Hepatocyte (in vitro differentiated cells): ENCODE results near the gene CHRNB4. TPM values are rescaled to one million over a fixed set of nuclear protein-coding genes. Genes with fewer than 3 reads are reported as not detected.

Source experiments
- DNase-seq: peaks from one replicate; pipeline ENCODE4 v3.0.0-alpha.2; 2016; ENCODE audit warnings: low spot score
- H2AFZ ChIP-seq: fragments of 200-600 bp; sonication (generic); 2 replicates; pipeline ENCODE4 v1.6.0; 2016; ENCODE audit warnings: antibody characterized with exemption, mild to moderate bottlenecking
- H3K27ac ChIP-seq: fragments of 200-600 bp; sonication (generic); 2 replicates; pipeline ENCODE4 v1.5.1; 2016; ENCODE audit warnings: mild to moderate bottlenecking
- H3K27me3 ChIP-seq: fragments of 200-600 bp; sonication (generic); 2 replicates; pipeline ENCODE4 v1.6.1; 2016
- H3K36me3 ChIP-seq: fragments of 200-600 bp; sonication (generic); replicated peaks from 2 replicates; pipeline ENCODE4 v1.5.1; 2016; ENCODE audit warnings: low read depth; ENCODE audit not compliant: insufficient read depth
- H3K4me1 ChIP-seq: fragments of 200-600 bp; sonication (generic); 2 replicates; pipeline ENCODE4 v1.5.1; 2016; ENCODE audit warnings: mild to moderate bottlenecking, moderate library complexity; ENCODE audit not compliant: insufficient read depth
- H3K4me2 ChIP-seq: fragments of 200-600 bp; sonication (generic); 2 replicates; pipeline ENCODE4 v1.6.0; 2016
- H3K4me3 ChIP-seq: fragments of 200-600 bp; sonication (generic); 2 replicates; pipeline ENCODE4 v1.5.1; 2016; ENCODE audit warnings: mild to moderate bottlenecking
- H3K79me2 ChIP-seq: fragments of 200-600 bp; sonication (generic); 2 replicates; pipeline ENCODE4 v1.6.0; 2017; ENCODE audit warnings: mild to moderate bottlenecking
- H3K9me2 ChIP-seq: fragments of 200-600 bp; sonication (generic); replicated peaks from 2 replicates; pipeline ENCODE4 v1.6.0; 2017; ENCODE audit warnings: mild to moderate bottlenecking; ENCODE audit not compliant: insufficient read depth
- H3K9me3 ChIP-seq: fragments of 200-600 bp; sonication (generic); 2 replicates; pipeline ENCODE4 v1.5.1; 2016; ENCODE audit warnings: low read depth, mild to moderate bottlenecking
- H4K20me1 ChIP-seq: fragments of 200-600 bp; sonication (generic); 2 replicates; pipeline ENCODE4 v1.6.0; 2016; ENCODE audit warnings: mild to moderate bottlenecking; ENCODE audit not compliant: insufficient read depth, poor library complexity, severe bottlenecking
- EZH2 ChIP-seq: fragments of 200-600 bp; sonication (generic); IDR thresholded peaks from 2 replicates; pipeline ENCODE4 v1.6.1; 2016; ENCODE audit warnings: antibody characterized with exemption, mild to moderate bottlenecking, borderline replicate concordance
- EZH2phosphoT487 ChIP-seq: fragments of 200-600 bp; sonication (generic); IDR thresholded peaks from one replicate; pipeline ENCODE4 v1.6.1; 2018; ENCODE audit warnings: antibody characterized with exemption, mild to moderate bottlenecking, low read depth, moderate library complexity; ENCODE audit not compliant: unreplicated experiment, severe bottlenecking
- WGBS: methylation state at CpG from one replicate; pipeline ENCODE4 v1.1.6; 2016; ENCODE audit warnings: low lambda C conversion rate; ENCODE audit errors: missing lambda C conversion rate; 5-methylcytosine and 5-hydroxymethylcytosine counted together
- polyA plus RNA-seq: library from polyadenylated mRNA; unstranded; fragments of >200 nt; fragmentation: Nextera tagmentation; extraction: Ambion mirVana; gene quantifications from 2 replicates; pipeline ENCODE4 v1.2.1, GENCODE V29; 2016
- total RNA-seq: library from RNA; depleted of rRNA; stranded (reverse); fragments of >200 nt; gene quantifications from 2 replicates; pipeline ENCODE4 v1.2.3, GENCODE V29; 2014
- TF ChIP-seq, protein P1 (sequence below): fragments of 200-600 bp; sonication (generic); IDR thresholded peaks from 2 replicates; pipeline ENCODE4 v1.5.1; 2016; ENCODE audit warnings: antibody characterized with exemption, mild to moderate bottlenecking; ENCODE audit not compliant: poor library complexity

CHRNB4 gene
- total and polyA plus RNA-seq, 2 experiments from 2014 or later = 0.48 TPM; not detected in 1

- TF ChIP-seq, protein P1, sequence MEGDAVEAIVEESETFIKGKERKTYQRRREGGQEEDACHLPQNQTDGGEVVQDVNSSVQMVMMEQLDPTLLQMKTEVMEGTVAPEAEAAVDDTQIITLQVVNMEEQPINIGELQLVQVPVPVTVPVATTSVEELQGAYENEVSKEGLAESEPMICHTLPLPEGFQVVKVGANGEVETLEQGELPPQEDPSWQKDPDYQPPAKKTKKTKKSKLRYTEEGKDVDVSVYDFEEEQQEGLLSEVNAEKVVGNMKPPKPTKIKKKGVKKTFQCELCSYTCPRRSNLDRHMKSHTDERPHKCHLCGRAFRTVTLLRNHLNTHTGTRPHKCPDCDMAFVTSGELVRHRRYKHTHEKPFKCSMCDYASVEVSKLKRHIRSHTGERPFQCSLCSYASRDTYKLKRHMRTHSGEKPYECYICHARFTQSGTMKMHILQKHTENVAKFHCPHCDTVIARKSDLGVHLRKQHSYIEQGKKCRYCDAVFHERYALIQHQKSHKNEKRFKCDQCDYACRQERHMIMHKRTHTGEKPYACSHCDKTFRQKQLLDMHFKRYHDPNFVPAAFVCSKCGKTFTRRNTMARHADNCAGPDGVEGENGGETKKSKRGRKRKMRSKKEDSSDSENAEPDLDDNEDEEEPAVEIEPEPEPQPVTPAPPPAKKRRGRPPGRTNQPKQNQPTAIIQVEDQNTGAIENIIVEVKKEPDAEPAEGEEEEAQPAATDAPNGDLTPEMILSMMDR = no peak
- TF ChIP-seq EZH2phosphoT487 (no peak), EZH2 (no peak)
- DNase-seq = no peak
- no peaks in the 10 kb centered on the region for H4K20me1 ChIP-seq
- no peak overlapping the region for H3K27ac ChIP-seq
- no peaks in the 10 kb centered on the region for H3K9me2 ChIP-seq
- no peaks in the 10 kb centered on the region for H3K4me1 ChIP-seq
- H3K79me2 ChIP-seq = no peaks in the 10 kb centered on the region
- H2AFZ ChIP-seq = no peak overlapping the region
- no peaks in the 10 kb centered on the region for H3K36me3 ChIP-seq
- H3K27me3 ChIP-seq = peaks cover 36% of the 10 kb centered on the region
- no peak overlapping the region for H3K4me3 ChIP-seq
- no peaks in the 10 kb centered on the region for H3K9me3 ChIP-seq
- no peak overlapping the region for H3K4me2 ChIP-seq
- WGBS = 92% methylated on average over 5 of the region's 5 CpGs
Observed at GRCh38 chr15:78617516-78617915, 23.5 kb downstream of the CHRNB4 start.

GRCh38 chr15:78617076-78617475 lies 23.9 kb downstream of the CHRNB4 start:
- Histone ChIP-seq H3K27ac (no peak overlapping the region), H3K9me2 (no peaks in the 10 kb centered on the region), H3K79me2 (no peaks in the 10 kb centered on the region), H4K20me1 (no peaks in the 10 kb centered on the region), H3K36me3 (no peaks in the 10 kb centered on the region), H3K27me3 (peaks cover 32% of the 10 kb centered on the region), H3K4me1 (no peaks in the 10 kb centered on the region), H3K9me3 (no peaks in the 10 kb centered on the region), H3K4me3 (no peak overlapping the region), H2AFZ (no peak overlapping the region), H3K4me2 (no peak overlapping the region)
- TF ChIP-seq, protein P1 = no peak
- no peak for TF ChIP-seq EZH2phosphoT487
- no peak for TF ChIP-seq EZH2
- WGBS = 80% methylated on average over 7 of the region's 7 CpGs
- peak; percentile 2 for DNase-seq

- Histone ChIP-seq H3K4me2 (no peak overlapping the region), H3K4me3 (no peak overlapping the region), H2AFZ (no peak overlapping the region), H3K4me1 (no peaks in the 10 kb centered on the region), H4K20me1 (no peaks in the 10 kb centered on the region), H3K79me2 (no peaks in the 10 kb centered on the region), H3K9me3 (no peaks in the 10 kb centered on the region), H3K36me3 (no peaks in the 10 kb centered on the region), H3K9me2 (no peaks in the 10 kb centered on the region), H3K27me3 (peaks cover 26% of the 10 kb centered on the region), H3K27ac (no peak overlapping the region)
- TF ChIP-seq EZH2phosphoT487 (no peak), EZH2 (no peak)
- TF ChIP-seq, protein P1 = no peak
- DNase-seq = no peak
- 86% methylated on average over 2 of the region's 2 CpGs for WGBS
Observed at GRCh38 chr15:78616506-78616905, 24.5 kb downstream of the CHRNB4 start.

- H2AFZ ChIP-seq = no peak overlapping the region
- H3K79me2 ChIP-seq = no peaks in the 10 kb centered on the region
- H3K9me2 ChIP-seq = no peaks in the 10 kb centered on the region
- H3K4me1 ChIP-seq = no peaks in the 10 kb centered on the region
- H3K4me2 ChIP-seq = no peak overlapping the region
- H3K4me3 ChIP-seq = no peak overlapping the region
- H3K27ac ChIP-seq = no peak overlapping the region
- H3K36me3 ChIP-seq = no peaks in the 10 kb centered on the region
- H4K20me1 ChIP-seq = no peaks in the 10 kb centered on the region
- TF ChIP-seq EZH2phosphoT487 = no peak
- TF ChIP-seq, protein P1 = no peak
- no peak for TF ChIP-seq EZH2
- H3K27me3 ChIP-seq = peaks cover 14% of the 10 kb centered on the region
- no peaks in the 10 kb centered on the region for H3K9me3 ChIP-seq
- DNase-seq = no peak
- WGBS = 88% methylated on average over 3 of the region's 3 CpGs
Observed at GRCh38 chr15:78615151-78615589, 25.8 kb downstream of the CHRNB4 start.
